ENCODE results near the gene TENT5A.

Gene TENT5A

DNA sequence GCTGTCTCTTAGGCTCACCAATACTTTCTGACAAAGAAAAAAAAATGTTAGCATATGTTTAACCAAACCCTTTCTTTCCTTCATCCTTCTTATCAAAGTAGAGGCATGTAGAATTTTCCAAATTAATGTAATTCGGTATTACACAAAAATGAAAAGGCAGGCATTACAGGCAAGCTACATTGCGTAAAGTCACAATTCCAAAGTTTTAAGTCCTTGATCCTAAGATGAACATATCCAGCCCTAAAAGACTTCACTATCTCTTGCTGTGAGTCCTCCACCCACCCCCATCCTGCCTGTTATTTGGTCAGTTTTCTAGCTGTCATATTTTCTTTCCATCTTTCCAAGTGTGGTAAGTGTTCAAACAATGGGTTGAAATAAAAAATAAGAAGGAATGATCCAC lies 12.1 kb upstream of the TENT5A start:
- DNase-seq (ENCODE audit: insufficient read length, low spot score): no peak
- TF ChIP-seq TAF1 (IDR thresholded peaks at IDR 0.05; ENCODE audit: low read depth, low read length) (no peak), PAX5 (IDR thresholded peaks at IDR 0.05; ENCODE audit: insufficient read depth, low read length, severe bottlenecking) (no peak), POLR2A (IDR thresholded peaks at IDR 0.05; ENCODE audit: low read depth, low read length) (no peak), SPI1 (IDR thresholded peaks at IDR 0.05; ENCODE audit: low read depth, low read length) (no peak), POLR2AphosphoS5 (IDR thresholded peaks at IDR 0.05; ENCODE audit: low read depth, low read length) (no peak), POU2F2 (IDR thresholded peaks at IDR 0.05; ENCODE audit: low read depth, low read length) (no peak)
- FAIRE-seq: no peak

DNA sequence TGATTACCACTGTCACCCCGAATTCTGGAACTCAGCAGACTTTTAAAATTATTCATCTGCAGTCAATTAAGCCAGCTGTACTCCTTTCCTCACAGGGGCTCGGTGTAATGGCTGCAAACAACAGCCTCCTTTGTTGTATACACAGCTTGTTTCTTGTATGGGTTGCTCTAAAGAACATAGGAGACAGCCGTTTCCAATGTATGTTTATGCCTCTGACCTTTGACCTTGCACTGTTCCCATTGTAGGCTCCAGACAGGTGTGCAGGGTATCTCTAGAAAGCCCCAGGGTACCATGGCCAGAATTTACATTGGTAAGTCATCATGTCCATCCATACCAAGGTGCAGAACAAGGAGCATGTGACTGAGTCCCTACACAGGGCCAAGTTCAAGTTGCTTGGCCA lies 11.5 kb upstream of the TENT5A start:
- no peak for DNase-seq (ENCODE audit: insufficient read length, low spot score)
- no peak for FAIRE-seq
- TF ChIP-seq PAX5 (IDR thresholded peaks at IDR 0.05; ENCODE audit: insufficient read depth, low read length, severe bottlenecking) (no peak), POU2F2 (IDR thresholded peaks at IDR 0.05; ENCODE audit: low read depth, low read length) (no peak), POLR2AphosphoS5 (IDR thresholded peaks at IDR 0.05; ENCODE audit: low read depth, low read length) (no peak), SPI1 (IDR thresholded peaks at IDR 0.05; ENCODE audit: low read depth, low read length) (no peak), TAF1 (IDR thresholded peaks at IDR 0.05; ENCODE audit: low read depth, low read length) (no peak), POLR2A (IDR thresholded peaks at IDR 0.05; ENCODE audit: low read depth, low read length) (no peak)

DNA sequence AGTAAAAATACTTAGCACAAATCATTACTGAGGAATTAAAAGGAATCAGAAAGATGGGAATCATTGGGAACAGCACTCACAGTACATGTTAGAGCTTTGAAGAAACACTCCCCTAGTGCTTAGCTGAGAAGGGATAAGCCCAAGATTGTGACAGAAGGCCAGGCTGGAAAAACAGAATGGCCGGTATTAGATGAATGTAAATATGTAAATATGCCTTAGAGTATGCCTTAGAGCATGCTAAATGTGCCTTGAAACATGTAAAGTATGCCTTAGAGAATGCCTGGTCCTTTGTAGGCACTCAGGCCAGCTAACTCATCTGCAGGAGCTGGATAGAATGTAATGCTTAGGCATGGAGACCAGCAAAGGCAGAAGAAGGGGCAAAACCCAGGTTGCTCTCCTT lies 10.6 kb upstream of the TENT5A start:
- no peak for FAIRE-seq
- no peak for DNase-seq (ENCODE audit: insufficient read length, low spot score)
- TF ChIP-seq SPI1 (IDR thresholded peaks at IDR 0.05; ENCODE audit: low read depth, low read length) (no peak), POU2F2 (IDR thresholded peaks at IDR 0.05; ENCODE audit: low read depth, low read length) (no peak), PAX5 (IDR thresholded peaks at IDR 0.05; ENCODE audit: insufficient read depth, low read length, severe bottlenecking) (no peak), POLR2AphosphoS5 (IDR thresholded peaks at IDR 0.05; ENCODE audit: low read depth, low read length) (no peak)

DNA sequence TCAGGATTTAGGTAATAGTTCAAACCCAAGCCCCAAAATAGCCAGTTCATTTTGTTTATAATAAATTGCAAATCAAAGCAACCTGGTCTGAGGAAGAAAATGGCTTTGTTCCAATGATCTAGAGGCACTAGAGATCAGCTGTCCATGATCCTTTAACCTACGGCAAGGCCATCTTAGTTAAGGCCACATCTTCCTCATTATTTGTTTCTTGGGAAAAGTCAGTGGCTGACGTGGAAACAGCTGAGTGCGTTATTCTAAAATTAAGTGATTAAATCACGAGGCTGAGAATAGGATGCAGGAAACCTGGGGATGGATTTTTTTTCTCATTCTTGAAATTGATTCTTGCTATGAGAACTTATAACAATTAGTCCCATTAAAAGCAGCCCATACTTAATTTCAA lies 10.1 kb upstream of the TENT5A start:
- no peak for DNase-seq (ENCODE audit: insufficient read length, low spot score)
- no peak for FAIRE-seq
- TF ChIP-seq POLR2AphosphoS5 (IDR thresholded peaks at IDR 0.05; ENCODE audit: low read depth, low read length) (no peak), TAF1 (IDR thresholded peaks at IDR 0.05; ENCODE audit: low read depth, low read length) (no peak), POLR2A (IDR thresholded peaks at IDR 0.05; ENCODE audit: low read depth, low read length) (no peak), SPI1 (IDR thresholded peaks at IDR 0.05; ENCODE audit: low read depth, low read length) (no peak), PAX5 (IDR thresholded peaks at IDR 0.05; ENCODE audit: insufficient read depth, low read length, severe bottlenecking) (no peak), POU2F2 (IDR thresholded peaks at IDR 0.05; ENCODE audit: low read depth, low read length) (no peak)

DNA sequence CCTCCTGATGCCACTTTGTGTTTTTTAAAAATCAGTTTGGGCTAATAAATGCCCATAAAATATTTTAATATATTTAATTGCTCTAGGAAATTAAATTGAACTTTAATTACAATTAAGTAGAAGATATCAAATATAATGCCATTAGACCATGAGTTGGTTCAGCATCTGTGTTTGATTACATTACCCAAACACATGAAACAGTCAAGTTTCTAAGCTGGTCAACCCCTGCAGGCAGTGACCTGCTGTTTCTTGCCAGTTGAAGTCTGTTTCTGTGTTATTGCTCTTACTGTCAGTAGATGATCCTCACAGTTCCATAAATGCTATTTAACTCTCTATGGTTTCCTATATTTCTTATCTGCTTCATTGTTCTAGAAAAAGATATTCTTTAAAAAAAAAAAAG lies 9.7 kb upstream of the TENT5A start:
- FAIRE-seq: no peak
- DNase-seq (ENCODE audit: insufficient read length, low spot score): no peak
- no peak for TF ChIP-seq PAX5 (IDR thresholded peaks at IDR 0.05; ENCODE audit: insufficient read depth, low read length, severe bottlenecking)
- no peak for TF ChIP-seq TAF1 (IDR thresholded peaks at IDR 0.05; ENCODE audit: low read depth, low read length)
- TF ChIP-seq POLR2AphosphoS5 (IDR thresholded peaks at IDR 0.05; ENCODE audit: low read depth, low read length): no peak
- TF ChIP-seq POLR2A (IDR thresholded peaks at IDR 0.05; ENCODE audit: low read depth, low read length): no peak
- no peak for TF ChIP-seq SPI1 (IDR thresholded peaks at IDR 0.05; ENCODE audit: low read depth, low read length)
- TF ChIP-seq POU2F2 (IDR thresholded peaks at IDR 0.05; ENCODE audit: low read depth, low read length): no peak

DNA sequence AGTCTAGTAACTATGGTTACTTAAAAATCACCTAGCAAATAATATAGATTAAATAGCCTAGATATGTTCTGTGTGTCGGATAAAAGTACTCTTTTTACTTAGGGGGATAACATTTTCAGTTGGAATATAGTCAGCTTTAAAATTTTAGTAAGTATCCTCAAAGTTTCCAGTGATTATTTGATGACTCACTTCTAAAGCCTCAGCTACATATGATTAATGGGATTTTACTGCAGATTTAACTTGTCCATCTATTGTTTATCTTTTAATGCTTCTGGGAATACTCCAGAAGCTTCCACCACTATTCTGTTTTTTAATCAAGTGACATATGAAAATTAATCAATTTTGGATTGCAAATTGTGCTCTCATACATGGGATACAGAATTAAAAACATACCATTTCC lies 8.7 kb upstream of the TENT5A start:
- FAIRE-seq (no peak), DNase-seq (ENCODE audit: insufficient read length, low spot score) (no peak)
- TF ChIP-seq PAX5 (IDR thresholded peaks at IDR 0.05; ENCODE audit: insufficient read depth, low read length, severe bottlenecking) (no peak), POLR2AphosphoS5 (IDR thresholded peaks at IDR 0.05; ENCODE audit: low read depth, low read length) (no peak)

DNA sequence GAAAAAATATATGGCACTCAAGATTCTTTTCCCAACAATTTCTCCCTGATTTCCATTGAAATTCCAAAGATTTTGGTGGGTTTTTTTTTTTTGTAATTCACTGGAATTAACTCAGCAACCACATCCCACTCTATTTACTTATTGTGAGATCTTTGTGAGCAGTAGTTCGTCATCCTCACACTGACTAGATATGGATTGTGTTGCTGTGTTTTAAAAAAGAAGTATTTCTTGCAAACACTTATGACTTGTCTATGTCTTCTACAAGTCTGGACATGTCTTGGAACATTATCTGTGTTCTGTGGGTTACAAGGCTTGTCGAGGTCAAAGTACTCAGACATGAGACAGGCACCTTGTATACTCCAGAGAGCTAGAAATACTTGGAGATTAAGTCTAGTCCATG lies 7.3 kb upstream of the TENT5A start:
- no peak for FAIRE-seq
- DNase-seq (ENCODE audit: insufficient read length, low spot score): no peak
- TF ChIP-seq POLR2A (IDR thresholded peaks at IDR 0.05; ENCODE audit: low read depth, low read length) (no peak), SPI1 (IDR thresholded peaks at IDR 0.05; ENCODE audit: low read depth, low read length) (no peak), TAF1 (IDR thresholded peaks at IDR 0.05; ENCODE audit: low read depth, low read length) (no peak), POU2F2 (IDR thresholded peaks at IDR 0.05; ENCODE audit: low read depth, low read length) (no peak), POLR2AphosphoS5 (IDR thresholded peaks at IDR 0.05; ENCODE audit: low read depth, low read length) (no peak), PAX5 (IDR thresholded peaks at IDR 0.05; ENCODE audit: insufficient read depth, low read length, severe bottlenecking) (no peak)

DNA sequence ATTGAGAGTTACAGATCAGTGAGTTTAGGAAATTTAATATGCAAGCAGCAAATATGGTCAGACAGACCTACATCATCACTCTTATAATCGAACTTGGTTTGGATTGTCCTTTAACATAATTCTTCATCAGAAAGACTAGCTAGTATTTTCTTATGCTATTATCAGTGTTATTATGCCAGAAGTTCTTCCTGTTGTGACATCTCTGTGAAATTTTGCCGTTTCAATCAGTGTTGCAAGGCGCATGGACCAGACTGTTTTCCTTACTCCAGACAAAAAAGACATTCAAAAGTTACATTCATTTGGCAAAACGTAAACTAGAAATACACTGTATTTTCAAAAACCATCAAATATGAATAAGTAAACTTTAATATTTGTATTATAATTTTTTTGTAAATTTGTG lies 5.7 kb upstream of the TENT5A start:
- DNase-seq (ENCODE audit: insufficient read length, low spot score) (no peak), FAIRE-seq (no peak)
- TF ChIP-seq POLR2AphosphoS5 (IDR thresholded peaks at IDR 0.05; ENCODE audit: low read depth, low read length): no peak
- no peak for TF ChIP-seq POLR2A (IDR thresholded peaks at IDR 0.05; ENCODE audit: low read depth, low read length)
- TF ChIP-seq PAX5 (IDR thresholded peaks at IDR 0.05; ENCODE audit: insufficient read depth, low read length, severe bottlenecking): no peak
- no peak for TF ChIP-seq SPI1 (IDR thresholded peaks at IDR 0.05; ENCODE audit: low read depth, low read length)

DNA sequence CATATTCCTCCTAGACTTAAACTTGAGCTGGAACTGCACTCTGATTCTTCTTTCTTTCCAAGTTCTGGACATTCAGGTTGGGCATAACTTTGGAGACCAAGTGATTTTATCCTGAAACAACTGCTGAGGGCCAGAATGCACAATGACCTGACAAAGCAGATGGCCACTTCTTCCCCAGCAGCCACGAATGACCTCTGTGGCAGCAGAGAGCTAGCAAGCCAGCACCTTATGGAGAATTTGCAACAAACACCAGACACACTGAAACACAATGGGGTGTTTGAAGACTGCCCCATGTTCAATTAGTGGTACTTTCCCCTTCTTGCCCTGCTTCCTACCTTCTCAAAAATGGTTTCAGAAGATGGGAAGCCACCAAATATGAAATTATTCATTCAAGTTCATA lies 4.2 kb upstream of the TENT5A start:
- FAIRE-seq (no peak), DNase-seq (ENCODE audit: insufficient read length, low spot score) (no peak)
- TF ChIP-seq TAF1 (IDR thresholded peaks at IDR 0.05; ENCODE audit: low read depth, low read length) (no peak), PAX5 (IDR thresholded peaks at IDR 0.05; ENCODE audit: insufficient read depth, low read length, severe bottlenecking) (no peak), SPI1 (IDR thresholded peaks at IDR 0.05; ENCODE audit: low read depth, low read length) (no peak), POLR2AphosphoS5 (IDR thresholded peaks at IDR 0.05; ENCODE audit: low read depth, low read length) (no peak), POLR2A (IDR thresholded peaks at IDR 0.05; ENCODE audit: low read depth, low read length) (no peak), POU2F2 (IDR thresholded peaks at IDR 0.05; ENCODE audit: low read depth, low read length) (no peak)

DNA sequence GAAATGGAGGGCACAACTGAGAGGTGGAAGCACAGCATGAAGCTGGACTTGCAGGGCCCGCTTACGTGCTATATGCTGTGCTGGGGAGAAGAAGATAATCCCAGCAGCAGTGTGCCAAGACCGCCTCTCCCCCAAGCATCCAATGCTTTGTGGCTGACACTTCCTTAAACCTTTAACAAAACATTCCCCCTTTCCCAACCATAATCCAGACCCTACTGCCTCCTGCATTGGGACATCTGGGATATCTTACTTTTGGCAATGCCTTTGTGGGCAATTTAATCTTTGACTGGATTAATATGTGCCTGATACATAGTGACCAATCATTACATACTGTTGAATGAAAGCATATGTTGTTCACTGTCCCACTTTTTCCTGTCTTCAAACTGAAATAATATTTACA lies 3.1 kb upstream of the TENT5A start:
- TF ChIP-seq POLR2A (IDR thresholded peaks at IDR 0.05; ENCODE audit: low read depth, low read length): no peak
- DNase-seq (ENCODE audit: insufficient read length, low spot score) (no peak), FAIRE-seq (no peak)

DNA sequence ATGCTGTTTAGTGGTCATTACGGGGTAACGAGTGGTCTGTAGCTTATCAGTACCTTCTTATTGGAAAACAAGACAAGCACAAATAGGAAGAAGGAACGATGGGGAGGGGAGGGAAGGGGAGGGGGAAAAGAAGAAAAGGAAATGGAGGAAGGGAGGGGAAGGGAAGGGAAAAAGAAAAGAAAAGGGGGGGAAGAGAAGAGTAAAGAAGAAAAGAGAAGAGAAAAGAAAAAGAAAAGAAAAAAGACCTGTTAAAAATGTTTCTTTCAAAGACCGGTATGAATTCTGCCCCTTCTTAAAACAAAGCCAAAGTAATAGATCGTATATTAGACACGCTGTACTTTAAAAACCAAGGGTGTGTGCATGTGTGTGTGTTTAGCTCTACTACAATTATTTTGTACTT lies 2.4 kb upstream of the TENT5A start:
- no peak for FAIRE-seq
- no peak for DNase-seq (ENCODE audit: insufficient read length, low spot score)
- TF ChIP-seq TAF1 (IDR thresholded peaks at IDR 0.05; ENCODE audit: low read depth, low read length) (no peak), POLR2AphosphoS5 (IDR thresholded peaks at IDR 0.05; ENCODE audit: low read depth, low read length) (no peak), PAX5 (IDR thresholded peaks at IDR 0.05; ENCODE audit: insufficient read depth, low read length, severe bottlenecking) (no peak), POLR2A (IDR thresholded peaks at IDR 0.05; ENCODE audit: low read depth, low read length) (no peak), SPI1 (IDR thresholded peaks at IDR 0.05; ENCODE audit: low read depth, low read length) (no peak), POU2F2 (IDR thresholded peaks at IDR 0.05; ENCODE audit: low read depth, low read length) (no peak)
